Mesothelial cell of epicardium (in vitro differentiated cells): ENCODE measurements around the gene HRG. TPM values are rescaled to one million over a fixed set of nuclear protein-coding genes. Genes with fewer than 3 reads are reported as not detected.
"Not testable (repeated sequence)": the region's sequence is repeated elsewhere in the genome, so short reads cannot be mapped to it uniquely, and the experiment has no call there.

Source experiments
- DNase-seq, 2 experiments: peaks; one replicate each; pipeline ENCODE4 v3.0.0; 2021; ENCODE audit warnings: low spot score in 2 of 2; ENCODE audit not compliant: unreplicated experiment in 2 of 2
- H3K27ac Mint-ChIP-seq: 2 replicates; pipeline ENCODE4 v1.8.0; 2021; ENCODE audit warnings: mixed read lengths
- H3K27me3 Mint-ChIP-seq: 2 replicates; pipeline ENCODE4 v1.8.0; 2021; ENCODE audit warnings: low read depth, mixed read lengths
- H3K36me3 Mint-ChIP-seq: 2 replicates; pipeline ENCODE4 v1.8.0; 2021; ENCODE audit warnings: mixed read lengths
- H3K4me1 Mint-ChIP-seq: 2 replicates; pipeline ENCODE4 v1.8.0; 2021; ENCODE audit warnings: mixed read lengths
- H3K4me3 Mint-ChIP-seq: 2 replicates; pipeline ENCODE4 v1.8.0; 2021; ENCODE audit warnings: mild to moderate bottlenecking, moderate library complexity, mixed read lengths
- H3K9me3 Mint-ChIP-seq: 2 replicates; pipeline ENCODE4 v1.8.0; 2021; ENCODE audit warnings: mixed read lengths
- CTCF ChIP-seq: fragments of 200-600 bp; sonication (generic); IDR thresholded peaks from one replicate; pipeline ENCODE4 v1.5.0; 2021; ENCODE audit warnings: antibody characterized with exemption; ENCODE audit not compliant: unreplicated experiment
- total RNA-seq: library from RNA; stranded (reverse); gene quantifications from 3 replicates; pipeline ENCODE4 v1.2.1, GENCODE V29; 2021

HRG gene
- total RNA-seq, 1 donor from 2014 or later, result not detected

GRCh38 chr3:186694288-186695032, 28.6 kb downstream of the HRG start:
- no peak for TF ChIP-seq CTCF
- Mint-ChIP-seq H3K27me3 (peaks cover 21% of the 10 kb centered on the region), H3K9me3 (no peaks in the 10 kb centered on the region)

GRCh38 chr3:186696522-186696921, 30.7 kb downstream of the HRG start:
- H3K4me3 Mint-ChIP-seq, result no peak overlapping the region
- TF ChIP-seq CTCF, result no peak
- peaks cover 7% of the 10 kb centered on the region for H3K27me3 Mint-ChIP-seq
- H3K27ac Mint-ChIP-seq, result no peak overlapping the region
- peaks cover 15% of the 10 kb centered on the region for H3K4me1 Mint-ChIP-seq
- DNase-seq, result no peak
- no peaks in the 10 kb centered on the region for H3K36me3 Mint-ChIP-seq
- no peaks in the 10 kb centered on the region for H3K9me3 Mint-ChIP-seq

More at GRCh38 chr3:186694288-186695032, 28.6 kb downstream of the HRG start:
- DNase-seq, result no peak
- Mint-ChIP-seq H3K4me1 (peaks cover 15% of the 10 kb centered on the region), H3K27ac (peak overlapping the region; percentile 18), H3K36me3 (no peaks in the 10 kb centered on the region), H3K4me3 (no peak overlapping the region)

GRCh38 chr3:186697510-186697909, 31.7 kb downstream of the HRG start:
- no peaks in the 10 kb centered on the region for H3K36me3 Mint-ChIP-seq
- DNase-seq, result no peak
- no peaks in the 10 kb centered on the region for H3K9me3 Mint-ChIP-seq
- peaks cover 2% of the 10 kb centered on the region for H3K27me3 Mint-ChIP-seq
- H3K4me3 Mint-ChIP-seq, result no peak overlapping the region
- peaks cover 15% of the 10 kb centered on the region for H3K4me1 Mint-ChIP-seq
- TF ChIP-seq CTCF, result no peak
- no peak overlapping the region for H3K27ac Mint-ChIP-seq

- no peaks in the 10 kb centered on the region for H3K4me1 Mint-ChIP-seq
- TF ChIP-seq CTCF, result no peak
- no peaks in the 10 kb centered on the region for H3K36me3 Mint-ChIP-seq
- no peak for DNase-seq
- H3K4me3 Mint-ChIP-seq, result no peak overlapping the region
- no peaks in the 10 kb centered on the region for H3K9me3 Mint-ChIP-seq
- no peak overlapping the region for H3K27ac Mint-ChIP-seq
- H3K27me3 Mint-ChIP-seq, result peaks cover 15% of the 10 kb centered on the region
Observed at GRCh38 chr3:186700267-186700666, 34.5 kb downstream of the HRG start.

GRCh38 chr3:186702451-186702850, 36.6 kb downstream of the HRG start:
- H3K36me3 Mint-ChIP-seq, DNase-seq, H3K4me1 Mint-ChIP-seq, H3K9me3 Mint-ChIP-seq, H3K4me3 Mint-ChIP-seq, H3K27ac Mint-ChIP-seq: not testable (repeated sequence)
- H3K27me3 Mint-ChIP-seq, result peaks cover 25% of the 10 kb centered on the region

GRCh38 chr3:186705882-186706780, 40.3 kb downstream of the HRG start:
- no peak overlapping the region for H3K4me3 Mint-ChIP-seq
- no peaks in the 10 kb centered on the region for H3K36me3 Mint-ChIP-seq
- no peak overlapping the region for H3K27ac Mint-ChIP-seq
- no peaks in the 10 kb centered on the region for H3K9me3 Mint-ChIP-seq
- no peak for DNase-seq
- peaks cover 28% of the 10 kb centered on the region for H3K27me3 Mint-ChIP-seq
- peaks cover 4% of the 10 kb centered on the region for H3K4me1 Mint-ChIP-seq
- TF ChIP-seq CTCF, result no peak
